Subcutaneous adipose tissue (tissue), 4 donors: ENCODE results near the gene PRR19. TPM values are rescaled to one million over a fixed set of nuclear protein-coding genes. Genes with fewer than 3 reads are reported as not detected.

ENCODE experiments used
- CTCF ChIP-seq: fragments of 450-650 bp; IDR thresholded peaks from one replicate; pipeline ENCODE4 v1.5.1; 2016; ENCODE audit warnings: low read depth, mild to moderate bottlenecking, control low read depth, antibody characterized with exemption, moderate library complexity
- total RNA-seq, 4 donors: library from RNA; depleted of rRNA; stranded (reverse); fragments of >200 nt; gene quantifications; one replicate each; pipeline ENCODE4 v1.1.0, GENCODE V29; 2016

PRR19 gene
- total RNA-seq, 4 donors from 2014 or later: 0.75 TPM; not detected in 3

DNA sequence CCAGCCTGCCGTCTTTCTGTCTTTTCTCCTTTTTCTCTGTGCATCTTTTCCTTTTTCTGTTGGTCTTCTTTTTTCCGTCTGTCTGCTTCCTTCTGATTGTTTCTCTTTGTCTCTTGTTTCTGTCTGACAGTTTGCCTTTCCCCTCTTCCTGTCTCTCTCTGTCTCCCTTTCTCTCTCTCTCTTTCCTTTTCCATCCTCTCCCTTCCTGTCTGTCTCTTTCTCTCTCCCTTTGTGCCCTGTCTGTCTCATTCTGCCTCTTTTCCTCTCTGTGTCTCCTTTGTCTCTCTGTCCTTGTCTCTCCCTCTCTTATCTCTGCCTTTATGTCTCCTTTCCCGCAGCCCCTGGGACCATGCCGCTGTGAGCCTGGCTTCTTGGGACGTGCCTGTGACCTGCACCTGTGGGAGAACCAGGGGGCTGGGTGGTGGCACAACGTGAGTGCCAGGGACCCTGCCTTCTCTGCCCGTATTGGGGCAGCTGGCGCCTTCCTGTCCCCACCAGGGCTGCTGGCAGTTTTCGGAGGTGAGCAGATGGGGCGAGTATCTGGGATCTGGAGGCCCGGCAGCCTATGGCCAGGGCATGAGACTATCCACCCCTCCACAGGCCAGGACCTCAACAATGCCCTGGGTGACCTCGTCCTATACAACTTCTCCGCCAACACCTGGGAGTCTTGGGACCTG is 32.9 kb downstream of the PRR19 start:
- TF ChIP-seq CTCF: no peak

- no peak for TF ChIP-seq CTCF
Observed at GRCh38 chr19:42335374-42335936, 33.5 kb downstream of the PRR19 start.

GRCh38 chr19:42335971-42336370 is 34.0 kb downstream of the PRR19 start:
- no peak for TF ChIP-seq CTCF

DNA sequence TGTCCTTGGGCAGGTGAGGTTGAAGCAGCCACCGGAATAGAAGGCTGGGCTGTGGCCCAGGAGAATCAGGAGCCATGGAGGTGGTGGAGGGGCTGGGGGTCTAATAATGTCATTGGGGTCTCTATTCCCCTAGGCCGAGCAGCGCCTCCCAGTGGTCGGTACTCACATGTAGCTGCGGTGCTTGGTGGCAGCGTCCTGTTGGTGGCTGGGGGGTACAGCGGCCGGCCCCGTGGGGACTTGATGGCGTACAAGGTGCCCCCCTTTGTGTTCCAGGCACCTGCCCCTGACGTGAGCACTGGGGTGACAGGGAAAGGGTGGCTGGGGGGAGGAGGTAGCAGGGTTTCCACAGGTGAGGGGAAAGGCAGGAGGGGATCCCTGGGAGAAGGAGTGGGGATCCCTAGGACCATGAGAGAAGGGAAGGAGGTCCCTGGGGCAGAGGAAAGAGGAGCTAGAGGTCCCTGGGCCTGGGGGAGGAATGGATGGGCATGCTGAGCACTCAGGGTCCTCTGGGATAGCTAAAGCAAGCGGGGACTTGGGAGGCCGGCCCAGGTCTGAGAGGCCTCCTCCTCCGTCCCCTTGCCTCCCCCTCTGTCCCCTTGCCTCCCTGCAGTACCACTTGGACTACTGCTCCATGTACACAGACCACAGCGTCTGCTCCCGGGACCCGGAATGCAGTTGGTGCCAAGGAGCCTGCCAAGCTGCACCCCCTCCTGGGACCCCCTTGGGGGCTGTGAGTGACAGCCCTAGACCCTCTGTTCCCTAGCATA is 41.6 kb downstream of the PRR19 start:
- no peak for TF ChIP-seq CTCF

- TF ChIP-seq CTCF: no peak
Observed at GRCh38 chr19:42344336-42344893, 42.5 kb downstream of the PRR19 start.

DNA sequence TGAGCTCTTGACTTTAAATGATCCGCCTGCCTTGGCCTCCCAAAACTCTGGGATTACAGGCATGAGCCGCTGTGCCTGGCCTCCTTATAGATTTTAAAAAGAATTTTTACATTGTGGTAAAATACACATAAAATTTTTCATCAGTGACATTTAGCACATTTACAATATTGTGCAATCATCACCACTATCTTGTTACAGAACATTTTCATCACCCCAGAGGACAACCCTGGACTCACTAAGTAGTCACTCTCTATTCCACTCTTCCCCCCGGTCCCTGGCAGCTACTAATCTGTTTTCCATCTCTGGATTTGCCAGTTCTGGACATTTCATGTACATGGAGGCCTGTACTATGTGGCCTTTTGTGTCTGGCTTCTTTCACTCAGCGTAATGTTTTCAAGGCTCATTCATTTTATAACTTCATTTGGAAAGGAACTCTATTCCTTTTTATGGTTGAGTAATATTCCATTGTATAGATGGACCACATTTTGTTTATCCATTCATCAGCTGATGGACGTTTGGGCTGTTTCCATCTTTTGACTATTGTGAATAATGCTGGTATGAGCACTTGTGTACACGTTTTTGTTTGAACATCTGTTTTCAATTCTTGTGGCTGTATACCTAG is 43.4 kb downstream of the PRR19 start:
- TF ChIP-seq CTCF: no peak

GRCh38 chr19:42348211-42348610 is 46.3 kb downstream of the PRR19 start:
- no peak for TF ChIP-seq CTCF
